Urinary bladder (tissue), 2 donors: ENCODE results near the gene ERVMER34-1. TPM values are rescaled to one million over a fixed set of nuclear protein-coding genes. Genes with fewer than 3 reads are reported as not detected.
A peak's percentile ranks its signal among the peaks of the same experiment; 100 is the strongest.

Experiments
- polyA plus RNA-seq: library from polyadenylated mRNA; stranded (reverse); fragments of 200-250 nt; gene quantifications from one replicate; pipeline ENCODE4 v1.2.3, GENCODE V29; 2013
- small RNA-seq: library from RNA; depleted of rRNA; stranded (forward); fragments of <200 nt; gene quantifications from one replicate; pipeline ENCODE3, GENCODE V24; 2014
- total RNA-seq: library from RNA; depleted of rRNA; stranded (reverse); fragments of >200 nt; gene quantifications from one replicate; pipeline ENCODE4 v1.2.3, GENCODE V29; 2014
- donor health status: healthy.

ERVMER34-1 gene
- total and polyA plus RNA-seq, 2 donors: 0.76 to 1.5 TPM

Small RNAs within 50 kb of the gene (small RNA-seq; reads per million reads assigned to genes)
- 1.2 reads per million, percentile 80 among the genes with 10 or more reads in this experiment for gene MIR4449
- not detected for gene RF00019
- not detected for gene RF00568
- gene SNORA26: 26.0 reads per million, percentile 96 among the genes with 10 or more reads in this experiment

Other genes starting within 250 kb of the ERVMER34-1 start
- 28.2 TPM for gene USP46, start 92.1 kb downstream of the ERVMER34-1 start, total RNA-seq
- 7.3 TPM for gene USP46, start 92.1 kb downstream of the ERVMER34-1 start, polyA plus RNA-seq
- 8.7 TPM for gene RASL11B, start 110.9 kb upstream of the ERVMER34-1 start, total RNA-seq
- 3.9 TPM for gene RASL11B, start 110.9 kb upstream of the ERVMER34-1 start, polyA plus RNA-seq